ENCODE results near the gene DPM2. TPM values are rescaled to one million over a fixed set of nuclear protein-coding genes. Genes with fewer than 3 reads are reported as not detected.

Gene DPM2
- total and polyA plus RNA-seq, 7 experiments from 2014 or later, result 29.1 to 84.4 (median 39.5) TPM

DNA sequence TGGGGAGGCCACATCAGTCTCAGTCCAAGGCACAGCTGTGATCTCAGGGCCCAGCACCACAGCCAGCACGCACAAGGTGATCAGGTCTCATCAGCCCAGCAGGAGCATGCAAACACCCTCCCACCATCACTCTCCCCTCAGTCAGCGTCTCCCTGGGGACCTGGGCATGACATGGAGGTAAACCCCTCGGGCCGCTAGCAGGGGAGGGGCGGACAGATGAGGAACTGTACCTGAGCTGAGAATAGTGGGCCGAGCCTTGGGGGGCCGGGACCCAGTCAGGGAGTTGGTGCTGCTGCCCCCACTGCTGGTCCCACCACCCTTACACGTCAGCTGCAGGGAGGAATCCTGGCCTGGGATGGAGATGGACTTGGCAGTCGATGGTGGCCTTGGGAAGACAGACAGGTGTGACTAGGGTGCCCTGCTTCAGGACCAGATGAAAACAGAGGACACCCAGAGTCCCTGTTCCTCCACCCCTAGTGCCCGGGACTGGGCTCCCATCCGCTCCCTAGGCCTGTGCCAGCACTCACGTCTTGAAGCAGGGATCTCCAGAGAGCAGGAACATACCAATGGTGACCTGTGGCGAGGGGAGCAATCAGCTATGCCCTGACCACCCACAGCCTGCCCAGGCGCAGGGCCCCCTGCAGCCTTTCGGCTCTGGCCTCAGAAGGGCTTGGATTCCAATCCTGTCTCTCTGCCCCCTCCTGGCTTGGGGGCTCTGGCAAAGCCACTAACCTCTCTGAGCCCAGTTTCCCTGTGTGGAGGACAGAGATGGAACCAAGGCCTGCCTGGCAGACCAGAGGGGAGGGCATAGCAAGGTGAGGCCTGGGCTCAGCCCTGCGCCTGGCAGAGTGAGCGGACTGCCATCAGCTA is 10.4 kb upstream of the DPM2 start:
- POLR2A ChIA-PET, result interaction anchor here (1.0 to 61.3 kb wide), 4 partner anchors 8 to 87 kb away, joined by 3 to 1719 read pairs (median 8); partner anchors contain the start of gene EEIG1
- Mint-ChIP-seq H3K27ac (peak overlapping the region; percentile 54 to 98 (median 87)), H3K27me3 (no peaks in the 10 kb centered on the region), H3K36me3 (peaks cover 0 to 41% (median 26%) of the 10 kb centered on the region in 5 donors), H3K9me3 (peaks cover 0 to 6% (median 0%) of the 10 kb centered on the region in 11 donors), H3K4me1 (peaks cover 30 to 84% (median 56%) of the 10 kb centered on the region in 7 donors), H3K4me3 (peak overlapping the region in 5 of 10 donors; percentile 21 to 72 (median 47))
- CTCF ChIA-PET, result interaction anchor here (0.5 to 2.3 kb wide), 4 partner anchors 16 to 87 kb away, joined by 3 to 16 read pairs (median 6); no protein-coding TSS in a partner anchor
- DNase-seq, result no peak
- Histone ChIP-seq H3K4me1 (ENCODE audit: control insufficient read depth in 2 of 2, insufficient read depth in 2 of 2, low read length in 2 of 2) (peaks cover 18 to 49% of the 10 kb centered on the region in 2 donors), H3K4me3 (ENCODE audit: low read length) (no peak overlapping the region), H3K9me3 (ENCODE audit: control insufficient read depth in 2 of 3, low read length in 3 of 3) (no peaks in the 10 kb centered on the region), H3K27ac (ENCODE audit: low read depth, low read length) (peak overlapping the region; percentile 49), H3K36me3 (ENCODE audit: control insufficient read depth in 2 of 3, insufficient read depth in 3 of 3, low read length in 3 of 3) (peaks cover 26 to 93% (median 34%) of the 10 kb centered on the region in 3 experiments), H3K27me3 (ENCODE audit: control insufficient read depth in 2 of 2, insufficient read depth in 2 of 2, low read length in 2 of 2) (no peaks in the 10 kb centered on the region)
- ATAC-seq, result no peak
- intact Hi-C loops (cut with micrococcal nuclease), result no loop called here

DNA sequence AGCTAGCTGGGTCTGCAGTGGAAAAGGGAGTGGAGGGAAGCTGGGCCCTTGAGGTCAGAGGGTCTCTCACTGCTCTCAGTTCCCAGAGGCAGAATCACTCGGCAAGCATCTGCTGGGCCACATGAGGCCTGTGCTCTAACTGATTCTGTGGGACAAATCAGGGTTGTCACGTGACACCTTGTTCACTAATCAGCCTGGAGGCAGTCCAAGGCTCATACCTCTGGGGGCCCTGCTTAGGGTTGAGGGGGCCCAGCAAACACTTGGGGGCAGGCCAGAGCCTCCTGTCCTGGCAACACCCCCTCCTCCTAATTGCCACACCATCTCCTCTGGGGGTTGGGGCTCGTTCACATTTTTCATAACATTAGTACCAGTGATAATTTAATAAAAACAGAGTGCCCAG is 9.1 kb upstream of the DPM2 start:
- Mint-ChIP-seq H3K4me1 (peaks cover 34 to 76% (median 54%) of the 10 kb centered on the region in 7 donors), H3K4me3 (no peak overlapping the region), H3K27me3 (no peaks in the 10 kb centered on the region), H3K36me3 (peaks cover 0 to 44% (median 30%) of the 10 kb centered on the region in 5 donors), H3K9me3 (peaks cover 0 to 9% (median 0%) of the 10 kb centered on the region in 11 donors), H3K27ac (peak overlapping the region in 8 of 9 donors; percentile 53 to 98 (median 88))
- DNase-seq, result no peak
- intact Hi-C loops (cut with micrococcal nuclease), result no loop called here
- ChIA-PET CTCF (interaction anchor here (1.9 kb wide), 1 partner anchor 89 kb away, joined by 8 read pairs; no protein-coding TSS in a partner anchor), POLR2A (interaction anchor here (6.7 to 61.3 kb wide), 2 partner anchors 38 to 88 kb away, joined by 62 to 1719 read pairs; partner anchors contain the start of gene EEIG1)
- Histone ChIP-seq H3K4me3 (ENCODE audit: low read length) (no peak overlapping the region), H3K27ac (ENCODE audit: low read depth, low read length) (peak overlapping the region; percentile 40), H3K9me3 (ENCODE audit: control insufficient read depth in 2 of 3, low read length in 3 of 3) (no peaks in the 10 kb centered on the region), H3K36me3 (ENCODE audit: control insufficient read depth in 2 of 3, insufficient read depth in 3 of 3, low read length in 3 of 3) (peaks cover 27 to 95% (median 46%) of the 10 kb centered on the region in 3 experiments), H3K27me3 (ENCODE audit: control insufficient read depth in 2 of 2, insufficient read depth in 2 of 2, low read length in 2 of 2) (no peaks in the 10 kb centered on the region), H3K4me1 (ENCODE audit: control insufficient read depth in 2 of 2, insufficient read depth in 2 of 2, low read length in 2 of 2) (peaks cover 10 to 37% of the 10 kb centered on the region in 2 donors)
- no peak for ATAC-seq

DNA sequence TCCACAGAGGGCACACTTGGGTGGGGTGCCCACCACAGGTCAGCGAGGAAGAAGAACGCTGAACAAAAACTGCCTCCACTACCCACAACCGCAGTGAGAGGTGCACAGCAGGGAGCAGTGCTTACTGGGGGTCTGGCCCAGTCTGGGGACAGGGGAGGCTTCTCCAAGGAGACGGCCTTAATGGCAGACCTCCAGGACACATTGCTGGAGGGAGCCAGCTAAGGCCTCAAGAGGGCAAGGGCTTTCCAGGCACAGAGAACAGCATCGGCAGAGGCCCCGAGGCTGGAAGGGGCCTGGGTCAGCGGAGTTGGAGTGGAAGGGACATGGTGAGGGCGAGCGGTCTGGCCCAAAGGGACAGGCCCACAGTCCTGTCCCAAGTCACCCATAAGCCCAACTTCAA is 8.3 kb upstream of the DPM2 start:
- intact Hi-C loops (cut with micrococcal nuclease), result no loop called here
- no peak overlapping the region for H3K4me3 Mint-ChIP-seq
- no peak for DNase-seq
- H3K36me3 Mint-ChIP-seq, result peaks cover 0 to 47% (median 29%) of the 10 kb centered on the region in 5 donors
- H3K27me3 ChIP-seq (ENCODE audit: control insufficient read depth in 2 of 2, insufficient read depth in 2 of 2, low read length in 2 of 2), result no peaks in the 10 kb centered on the region
- H3K4me1 ChIP-seq (ENCODE audit: control insufficient read depth in 2 of 2, insufficient read depth in 2 of 2, low read length in 2 of 2), result peaks cover 10 to 31% of the 10 kb centered on the region in 2 donors
- no peak overlapping the region for H3K4me3 ChIP-seq (ENCODE audit: low read length)
- no peak for ATAC-seq
- H3K4me1 Mint-ChIP-seq, result peaks cover 28 to 71% (median 50%) of the 10 kb centered on the region in 7 donors
- H3K27ac Mint-ChIP-seq, result peak overlapping the region in 7 of 9 donors; percentile 53 to 91 (median 70)
- peak overlapping the region; percentile 40 for H3K27ac ChIP-seq (ENCODE audit: low read depth, low read length)
- no peaks in the 10 kb centered on the region for H3K27me3 Mint-ChIP-seq
- H3K9me3 ChIP-seq (ENCODE audit: control insufficient read depth in 2 of 3, low read length in 3 of 3), result no peaks in the 10 kb centered on the region
- peaks cover 0 to 9% (median 0%) of the 10 kb centered on the region in 11 donors for H3K9me3 Mint-ChIP-seq
- ChIA-PET POLR2A (interaction anchor here (6.7 to 61.3 kb wide), 2 partner anchors 38 to 88 kb away, joined by 62 to 1719 read pairs; partner anchors contain the start of gene EEIG1), CTCF (interaction anchor here (1.9 kb wide), 1 partner anchor 89 kb away, joined by 8 read pairs; no protein-coding TSS in a partner anchor)
- H3K36me3 ChIP-seq (ENCODE audit: control insufficient read depth in 2 of 3, insufficient read depth in 3 of 3, low read length in 3 of 3), result peaks cover 27 to 97% (median 46%) of the 10 kb centered on the region in 3 experiments

DNA sequence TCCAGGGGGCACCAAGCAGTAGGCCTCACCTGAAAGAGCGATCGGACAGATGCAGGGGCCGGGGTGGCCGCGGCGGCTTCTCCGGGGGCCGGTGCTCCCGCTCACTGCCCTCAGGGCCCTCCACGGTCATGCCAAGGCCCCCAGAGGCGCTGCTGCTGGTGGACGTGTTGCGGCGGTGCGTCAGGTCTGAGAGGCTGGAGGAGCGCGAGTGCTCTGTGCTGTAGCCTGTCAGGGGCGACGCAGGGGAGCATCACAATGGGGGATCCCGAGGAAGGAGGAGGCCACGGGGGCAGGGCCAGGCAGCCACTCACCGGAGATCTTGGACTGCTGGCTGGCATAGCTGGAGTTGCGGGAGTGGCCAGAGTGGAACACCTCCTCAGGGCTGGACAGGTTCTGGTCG is 7.7 kb upstream of the DPM2 start:
- peaks cover 26 to 97% (median 45%) of the 10 kb centered on the region in 3 experiments for H3K36me3 ChIP-seq (ENCODE audit: control insufficient read depth in 2 of 3, insufficient read depth in 3 of 3, low read length in 3 of 3)
- Mint-ChIP-seq H3K4me3 (peak overlapping the region in 1 of 10 donors; percentile 43), H3K27ac (peak overlapping the region in 6 of 9 donors; percentile 71 to 91 (median 77)), H3K4me1 (peaks cover 23 to 71% (median 46%) of the 10 kb centered on the region in 7 donors), H3K36me3 (peaks cover 0 to 51% (median 31%) of the 10 kb centered on the region in 5 donors), H3K27me3 (no peaks in the 10 kb centered on the region), H3K9me3 (peaks cover 0 to 9% (median 0%) of the 10 kb centered on the region in 11 donors)
- POLR2A ChIA-PET, result interaction anchor here (2.5 to 61.3 kb wide), 3 partner anchors 9 to 89 kb away, joined by 16 to 1719 read pairs (median 62); partner anchors contain the start of gene EEIG1
- H3K27me3 ChIP-seq (ENCODE audit: control insufficient read depth in 2 of 2, insufficient read depth in 2 of 2, low read length in 2 of 2), result no peaks in the 10 kb centered on the region
- peaks cover 10 to 25% of the 10 kb centered on the region in 2 donors for H3K4me1 ChIP-seq (ENCODE audit: control insufficient read depth in 2 of 2, insufficient read depth in 2 of 2, low read length in 2 of 2)
- no peaks in the 10 kb centered on the region for H3K9me3 ChIP-seq (ENCODE audit: control insufficient read depth in 2 of 3, low read length in 3 of 3)
- no peak overlapping the region for H3K4me3 ChIP-seq (ENCODE audit: low read length)
- intact Hi-C loops (cut with micrococcal nuclease), result no loop called here
- no peak overlapping the region for H3K27ac ChIP-seq (ENCODE audit: low read depth, low read length)
- CTCF ChIA-PET, result interaction anchor here (2.2 to 7.2 kb wide), 3 partner anchors 9 to 94 kb away, joined by 8 to 110 read pairs (median 37); no protein-coding TSS in a partner anchor
- no peak for ATAC-seq
- DNase-seq, result no peak

GRCh38 chr9:127944586-127945218 is 7.0 kb upstream of the DPM2 start:
- intact Hi-C loops (cut with micrococcal nuclease), result loop anchor here in 1 of 2 donors (5.0 kb wide), 1 partner anchor 38 kb away; the partner anchor contains the start of gene EEIG1
- Histone ChIP-seq H3K9me3 (ENCODE audit: control insufficient read depth in 2 of 3, low read length in 3 of 3) (no peaks in the 10 kb centered on the region), H3K27ac (ENCODE audit: low read depth, low read length) (no peak overlapping the region), H3K36me3 (ENCODE audit: control insufficient read depth in 2 of 3, insufficient read depth in 3 of 3, low read length in 3 of 3) (peaks cover 19 to 97% (median 39%) of the 10 kb centered on the region in 3 experiments), H3K4me3 (ENCODE audit: low read length) (no peak overlapping the region), H3K4me1 (ENCODE audit: control insufficient read depth in 2 of 2, insufficient read depth in 2 of 2, low read length in 2 of 2) (peaks cover 8 to 18% of the 10 kb centered on the region in 2 donors), H3K27me3 (ENCODE audit: control insufficient read depth in 2 of 2, insufficient read depth in 2 of 2, low read length in 2 of 2) (no peaks in the 10 kb centered on the region)
- peaks cover 0 to 52% (median 33%) of the 10 kb centered on the region in 5 donors for H3K36me3 Mint-ChIP-seq
- ChIA-PET POLR2A (interaction anchor here (1.0 to 61.3 kb wide), 6 partner anchors 9 to 120 kb away, joined by 3 to 1719 read pairs (median 11); partner anchors contain the start of gene EEIG1), CTCF (interaction anchor here (0.7 to 7.2 kb wide), 11 partner anchors 9 to 149 kb away, joined by 3 to 110 read pairs (median 5); no protein-coding TSS in a partner anchor)
- H3K9me3 Mint-ChIP-seq, result peaks cover 0 to 9% (median 0%) of the 10 kb centered on the region in 11 donors
- H3K4me3 Mint-ChIP-seq, result peak overlapping the region in 3 of 10 donors; percentile 32 to 43 (median 36)
- DNase-seq, result no peak
- no peaks in the 10 kb centered on the region for H3K27me3 Mint-ChIP-seq
- H3K27ac Mint-ChIP-seq, result peak overlapping the region in 8 of 9 donors; percentile 68 to 97 (median 79)
- H3K4me1 Mint-ChIP-seq, result peaks cover 21 to 67% (median 43%) of the 10 kb centered on the region in 7 donors
- no peak for ATAC-seq
